Left kidney (tissue), 2 donors: ENCODE measurements around the gene LTN1. TPM values are rescaled to one million over a fixed set of nuclear protein-coding genes. Genes with fewer than 3 reads are reported as not detected.

Experiments
- DNase-seq: peaks from one replicate; pipeline ENCODE4 v3.0.0-alpha.2; 2013
- polyA plus RNA-seq: library from polyadenylated mRNA; unstranded; fragments of 120-200 nt; gene quantifications from one replicate; pipeline ENCODE4 v1.2.1, GENCODE V29; 2013; ENCODE audit not compliant: insufficient read length

LTN1 gene
- polyA plus RNA-seq, 1 donor: 44.0 TPM

DNA sequence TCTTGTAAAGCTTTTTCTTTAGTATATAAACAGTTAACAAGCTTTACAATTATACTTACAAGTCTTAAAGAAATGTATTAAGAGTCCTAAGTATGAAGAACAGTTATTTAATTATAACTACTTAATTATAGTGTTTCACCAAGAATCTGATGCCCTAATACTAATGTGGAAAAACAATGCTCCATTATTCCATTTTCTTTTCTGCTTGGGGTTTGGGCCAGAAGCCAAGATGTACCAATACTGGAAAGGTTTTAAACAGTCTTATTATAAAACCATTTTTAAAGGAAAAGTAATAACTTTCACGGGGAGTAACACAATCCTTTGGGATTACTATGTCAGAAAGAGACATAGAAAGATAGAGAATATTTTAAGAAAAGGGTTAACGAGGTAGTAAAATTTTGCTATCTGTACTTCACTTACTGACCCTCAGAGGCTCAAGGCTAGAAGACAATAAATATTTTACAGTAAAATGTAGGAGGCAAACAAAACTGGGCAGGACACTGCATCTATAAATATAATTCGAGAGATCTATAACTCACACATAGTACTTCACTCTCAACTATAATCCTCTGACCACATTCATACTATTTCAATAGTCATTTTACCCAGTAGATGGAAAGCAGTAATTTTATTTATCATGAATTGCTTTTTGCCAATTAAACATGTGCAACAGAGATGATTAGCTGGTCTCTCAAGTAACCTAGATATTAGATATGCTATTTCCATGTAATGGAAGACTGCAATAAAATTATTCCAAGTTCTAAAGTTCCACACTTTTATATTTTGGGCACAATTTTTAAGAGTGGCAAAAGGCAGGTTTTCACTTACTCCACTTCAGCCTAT, 63.9 kb downstream of the LTN1 start:
- DNase-seq: no peak

DNA sequence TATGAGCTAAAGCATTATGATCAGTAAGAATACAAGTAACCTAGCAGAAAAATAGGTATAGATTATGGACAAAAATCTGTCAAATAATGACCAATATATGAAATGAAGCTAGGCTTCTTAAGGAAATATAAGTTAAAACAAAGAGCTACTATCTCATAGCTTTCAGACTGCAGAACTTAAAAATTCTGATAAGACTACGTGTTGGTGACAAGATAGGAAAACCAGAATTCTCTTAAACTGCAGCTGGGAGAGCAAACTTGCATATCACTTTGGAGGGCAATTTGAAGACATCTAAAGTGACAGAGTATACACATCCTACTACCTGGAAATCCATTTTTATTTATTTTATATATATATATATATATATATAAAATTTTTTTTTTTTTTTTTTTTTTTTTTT, 65.5 kb downstream of the LTN1 start:
- no peak for DNase-seq

GRCh38 chr21:28923439-28923975, 69.2 kb downstream of the LTN1 start:
- DNase-seq: no peak

DNA sequence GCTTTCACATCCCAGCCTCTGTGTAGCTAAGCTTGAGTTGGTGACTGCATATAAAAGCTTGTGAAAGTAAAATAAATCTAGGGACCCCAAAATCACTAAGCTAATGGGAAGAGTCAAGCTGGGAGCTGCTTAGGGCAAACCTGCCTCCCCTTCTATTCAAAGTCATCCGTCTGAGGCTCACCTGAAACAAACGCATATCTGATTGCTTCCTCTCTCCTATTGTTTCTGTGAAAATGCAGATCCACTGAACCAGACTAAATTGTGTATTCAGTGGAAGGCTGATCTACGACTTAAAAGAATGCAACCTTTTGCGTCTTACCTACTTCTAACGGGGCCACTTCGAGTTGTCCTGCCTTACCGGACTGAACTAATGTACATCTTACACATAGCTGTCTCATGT, 70.3 kb downstream of the LTN1 start:
- DNase-seq: no peak

- no peak for DNase-seq
Measured at GRCh38 chr21:28916150-28916893, 76.4 kb downstream of the LTN1 start.

DNA sequence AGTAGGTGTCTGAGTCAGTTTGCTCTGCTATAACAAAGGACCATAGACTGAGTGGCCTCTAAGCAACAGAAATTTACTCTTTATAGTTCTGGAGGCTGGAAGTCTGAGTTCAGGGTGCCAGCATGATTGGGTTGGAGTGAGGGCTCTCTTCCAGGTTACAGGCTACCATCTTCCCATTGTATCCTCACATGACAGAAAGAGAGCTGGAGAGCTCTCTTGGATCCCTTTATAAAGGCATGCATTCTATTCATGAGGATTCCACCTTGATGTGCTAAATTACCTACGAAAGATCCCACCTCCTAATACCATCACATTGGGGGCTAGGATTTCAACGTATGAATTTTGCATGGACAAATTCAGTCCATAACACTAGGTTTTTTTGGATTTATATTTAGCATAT, 79.6 kb downstream of the LTN1 start:
- no peak for DNase-seq

- DNase-seq: no peak
Measured at GRCh38 chr21:28910280-28910887, 82.3 kb downstream of the LTN1 start.

DNA sequence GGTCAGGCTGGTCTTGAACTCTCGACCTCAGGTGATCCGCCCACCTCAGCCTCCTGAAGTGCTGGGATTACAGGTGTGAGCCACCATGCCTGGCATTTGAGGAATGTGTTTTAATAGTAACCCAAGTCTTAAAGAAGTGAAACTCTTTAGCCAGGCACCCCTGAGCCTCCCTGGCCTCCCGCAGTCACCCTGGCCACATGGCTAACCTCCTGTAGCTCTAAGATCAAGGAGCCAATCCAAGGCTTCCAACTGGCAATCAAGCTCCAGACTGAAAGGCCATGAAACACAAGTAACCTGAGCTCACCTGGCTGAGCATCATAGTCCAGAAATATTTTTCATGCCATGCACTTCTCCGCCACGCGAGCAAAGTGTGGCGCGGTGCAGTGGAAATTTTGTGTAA, 84.3 kb downstream of the LTN1 start:
- DNase-seq: no peak

DNA sequence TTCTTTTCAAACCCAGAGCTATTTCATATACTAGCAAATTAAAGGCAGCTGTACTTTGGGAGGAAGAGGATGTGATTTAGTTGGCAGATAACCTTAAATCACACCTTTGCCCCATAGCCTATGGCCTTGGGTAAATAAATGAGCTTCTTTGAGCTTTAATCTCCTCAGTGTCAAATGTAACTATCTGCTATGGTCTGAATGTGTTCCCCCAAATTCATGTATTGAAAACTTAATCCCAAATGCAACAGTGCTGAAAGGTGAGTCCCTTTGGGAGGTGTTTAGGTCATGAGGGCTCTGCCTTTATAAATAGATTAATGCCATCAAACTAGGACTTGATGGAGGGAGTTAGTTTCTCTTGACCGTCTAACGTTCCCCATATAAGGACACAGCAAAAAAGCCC, 85.8 kb downstream of the LTN1 start:
- DNase-seq: no peak

DNA sequence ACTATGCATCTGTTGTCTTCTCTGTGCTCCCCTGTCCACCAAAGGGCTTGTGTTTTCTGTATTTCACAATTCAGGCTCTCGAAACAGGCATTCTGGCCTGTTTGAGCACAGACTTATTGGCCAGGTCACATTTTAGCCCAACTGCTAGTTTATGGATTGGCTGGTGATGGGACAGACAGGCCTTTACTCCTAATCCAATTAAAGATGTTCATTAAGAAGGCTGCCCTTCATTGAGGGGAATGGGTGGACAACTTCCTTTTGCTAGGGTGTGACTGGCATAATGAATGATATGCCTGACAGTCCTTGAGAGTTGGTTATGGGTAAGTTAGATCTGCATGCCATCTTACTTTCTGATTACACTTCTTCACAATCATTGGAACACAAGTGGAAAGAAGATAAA, 86.4 kb downstream of the LTN1 start:
- DNase-seq: no peak

- DNase-seq: no peak
Measured at GRCh38 chr21:28904961-28905435, 87.7 kb downstream of the LTN1 start.

- DNase-seq: no peak
Measured at GRCh38 chr21:28903448-28903847, 89.2 kb downstream of the LTN1 start.

DNA sequence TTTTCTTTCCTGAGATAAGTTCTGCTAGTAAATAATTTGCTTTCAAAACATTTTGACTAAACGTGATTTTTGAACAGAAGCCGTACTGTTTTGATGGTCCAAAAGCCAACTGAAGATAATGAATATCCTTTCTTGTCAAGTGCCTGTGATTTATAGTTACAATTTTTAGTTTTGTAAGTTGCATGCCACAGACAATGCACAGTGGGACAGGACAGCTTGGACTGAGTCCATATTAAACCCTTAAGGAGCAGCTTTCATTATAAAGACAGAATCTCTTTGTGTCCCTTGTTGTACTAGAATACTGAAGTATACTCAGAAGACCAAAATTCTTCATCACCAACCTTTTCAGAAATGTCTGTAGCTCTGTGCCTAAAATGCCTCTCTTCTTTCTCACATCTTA, 92.2 kb downstream of the LTN1 start:
- no peak for DNase-seq

- no peak for DNase-seq
Measured at GRCh38 chr21:28899744-28900143, 92.9 kb downstream of the LTN1 start.

DNA sequence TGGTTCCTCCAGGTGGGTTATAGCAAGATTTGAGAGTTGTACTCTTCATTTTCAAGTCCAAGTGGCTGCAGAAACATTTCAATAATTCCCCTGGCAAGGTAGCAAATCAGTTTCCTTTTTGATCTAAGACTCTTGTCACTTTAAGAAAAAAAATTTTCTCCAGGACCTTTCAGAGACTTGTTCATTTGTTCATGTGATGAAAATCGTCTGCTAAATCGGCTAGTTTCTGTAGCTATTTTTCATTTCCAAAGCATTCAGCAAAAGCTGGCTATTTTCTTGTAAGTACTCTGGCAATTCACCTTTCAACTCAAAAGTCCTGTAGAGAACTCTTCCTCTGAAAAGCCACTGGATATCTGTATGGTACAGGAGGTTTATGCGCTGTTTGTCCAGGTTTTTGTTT, 93.5 kb downstream of the LTN1 start:
- DNase-seq: no peak

- no peak for DNase-seq
Measured at GRCh38 chr21:28893687-28894086, 99.0 kb downstream of the LTN1 start.

- no peak for DNase-seq
Measured at GRCh38 chr21:28892199-28893111, 100.2 kb downstream of the LTN1 start.

DNA sequence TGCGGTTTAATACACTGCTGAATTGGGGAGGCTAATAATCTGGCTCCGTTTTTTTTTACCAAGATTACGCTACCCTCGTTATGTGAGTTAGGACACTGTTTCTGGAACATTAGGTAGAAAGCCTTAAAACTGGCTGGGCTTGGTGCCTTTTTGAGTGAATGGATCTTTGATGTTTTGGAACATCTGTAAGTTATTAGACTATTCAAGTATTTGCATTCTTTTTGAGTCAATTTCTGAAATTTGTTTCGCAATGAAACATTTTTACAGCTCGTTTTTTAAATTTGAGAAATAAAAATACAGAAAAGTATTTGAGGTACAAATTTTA, 106.9 kb downstream of the LTN1 start:
- DNase-seq: no peak

DNA sequence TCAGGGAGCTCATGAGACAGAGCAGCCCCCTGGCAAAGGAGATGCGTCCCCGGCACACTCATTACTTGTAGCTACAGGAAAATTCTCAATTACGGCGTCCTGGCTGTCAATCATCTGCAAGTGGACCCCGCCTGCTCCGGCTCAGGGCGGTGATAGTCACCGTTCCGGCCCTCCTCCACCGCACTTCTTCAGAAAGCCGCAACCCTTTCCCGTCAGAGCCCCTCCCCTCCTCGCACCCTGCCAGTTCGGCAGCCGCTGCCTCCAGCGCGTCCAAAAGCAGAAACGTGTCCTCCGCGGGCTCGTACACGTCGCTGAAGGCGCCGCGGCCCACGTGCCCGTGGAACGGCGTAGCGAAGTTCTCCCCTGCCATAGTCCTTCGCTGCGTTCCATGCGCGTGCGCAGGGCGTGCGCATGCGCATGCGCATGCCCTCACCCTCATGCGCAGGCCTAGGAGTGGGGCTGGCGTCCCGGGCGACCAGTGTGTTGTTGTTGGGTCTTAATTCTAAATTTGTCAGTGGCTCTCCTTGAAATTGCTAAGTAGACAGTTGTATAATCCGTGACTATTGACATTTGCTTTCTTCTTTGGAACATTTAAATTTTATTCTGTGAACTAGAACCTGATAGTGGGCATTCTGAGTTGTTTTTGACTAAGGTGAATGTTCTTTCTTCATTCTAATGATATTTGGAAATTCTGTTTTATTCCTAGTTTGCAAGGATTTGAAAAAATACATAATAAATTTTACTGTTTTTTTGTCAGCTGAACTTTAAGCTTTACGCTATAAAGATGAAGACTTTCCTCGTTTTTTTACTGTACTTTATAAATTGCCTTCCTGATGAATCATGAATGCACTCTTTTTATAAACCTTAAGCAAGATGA, 107.5 kb downstream of the LTN1 start:
- peak; percentile 86 for DNase-seq

GRCh38 chr21:28884481-28884880, 108.2 kb downstream of the LTN1 start:
- DNase-seq: no peak

GRCh38 chr21:28883931-28884330, 108.7 kb downstream of the LTN1 start:
- DNase-seq: no peak
